Measurements from ENCODE around the gene MACO1.

GRCh38 chr1:25534410-25534788 is 103.7 kb downstream of the MACO1 start:
- TF ChIP-seq CTCF (conservative IDR thresholded peaks at IDR 0.05) (no peak), EZH2 (IDR thresholded peaks at IDR 0.05; ENCODE audit: low read depth) (no peak)

Measured in PC-9 (cell line).